ENCODE data around the gene CSPG4.

DNA sequence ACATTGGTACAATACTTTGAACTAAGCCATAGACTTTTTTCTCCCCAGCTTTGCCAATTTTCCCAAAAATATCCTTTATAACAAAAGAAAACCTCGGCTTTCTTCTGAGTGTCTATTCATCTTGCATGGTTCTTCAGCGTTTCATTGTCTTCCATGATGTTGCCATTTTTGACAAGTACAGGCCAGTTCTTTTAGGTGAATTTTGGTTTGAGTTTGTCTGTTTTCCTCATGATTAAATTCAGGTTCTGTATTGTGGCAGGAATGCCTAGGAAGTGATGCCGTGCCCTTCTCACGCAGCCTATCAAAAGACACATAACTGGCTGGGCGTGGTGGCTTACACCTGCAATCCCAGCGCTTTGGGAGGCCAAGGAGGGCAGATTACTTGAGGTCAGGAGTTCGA lies 7.6 kb upstream of the CSPG4 start:
- TF ChIP-seq PPARA (CRISPR knock-in tag; IDR thresholded peaks at IDR 0.05; ENCODE audit: borderline replicate concordance) = no peak
- TF ChIP-seq, protein P1, sequence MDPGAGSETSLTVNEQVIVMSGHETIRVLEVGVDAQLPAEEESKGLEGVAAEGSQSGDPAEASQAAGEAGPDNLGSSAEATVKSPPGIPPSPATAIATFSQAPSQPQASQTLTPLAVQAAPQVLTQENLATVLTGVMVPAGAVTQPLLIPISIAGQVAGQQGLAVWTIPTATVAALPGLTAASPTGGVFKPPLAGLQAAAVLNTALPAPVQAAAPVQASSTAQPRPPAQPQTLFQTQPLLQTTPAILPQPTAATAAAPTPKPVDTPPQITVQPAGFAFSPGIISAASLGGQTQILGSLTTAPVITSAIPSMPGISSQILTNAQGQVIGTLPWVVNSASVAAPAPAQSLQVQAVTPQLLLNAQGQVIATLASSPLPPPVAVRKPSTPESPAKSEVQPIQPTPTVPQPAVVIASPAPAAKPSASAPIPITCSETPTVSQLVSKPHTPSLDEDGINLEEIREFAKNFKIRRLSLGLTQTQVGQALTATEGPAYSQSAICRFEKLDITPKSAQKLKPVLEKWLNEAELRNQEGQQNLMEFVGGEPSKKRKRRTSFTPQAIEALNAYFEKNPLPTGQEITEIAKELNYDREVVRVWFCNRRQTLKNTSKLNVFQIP (CRISPR knock-in tag; IDR thresholded peaks at IDR 0.05; ENCODE audit: borderline replicate concordance, low read depth) = no peak
- no peak for TF ChIP-seq SNAI2 (CRISPR knock-in tag; IDR thresholded peaks at IDR 0.05)
- no peak for TF ChIP-seq ESRRG (CRISPR knock-in tag; IDR thresholded peaks at IDR 0.05)
- no peak for TF ChIP-seq ISL1 (CRISPR knock-in tag; IDR thresholded peaks at IDR 0.05)
- TF ChIP-seq ZC3H10 (CRISPR knock-in tag; IDR thresholded peaks at IDR 0.05) = no peak
- TF ChIP-seq, protein P2, sequence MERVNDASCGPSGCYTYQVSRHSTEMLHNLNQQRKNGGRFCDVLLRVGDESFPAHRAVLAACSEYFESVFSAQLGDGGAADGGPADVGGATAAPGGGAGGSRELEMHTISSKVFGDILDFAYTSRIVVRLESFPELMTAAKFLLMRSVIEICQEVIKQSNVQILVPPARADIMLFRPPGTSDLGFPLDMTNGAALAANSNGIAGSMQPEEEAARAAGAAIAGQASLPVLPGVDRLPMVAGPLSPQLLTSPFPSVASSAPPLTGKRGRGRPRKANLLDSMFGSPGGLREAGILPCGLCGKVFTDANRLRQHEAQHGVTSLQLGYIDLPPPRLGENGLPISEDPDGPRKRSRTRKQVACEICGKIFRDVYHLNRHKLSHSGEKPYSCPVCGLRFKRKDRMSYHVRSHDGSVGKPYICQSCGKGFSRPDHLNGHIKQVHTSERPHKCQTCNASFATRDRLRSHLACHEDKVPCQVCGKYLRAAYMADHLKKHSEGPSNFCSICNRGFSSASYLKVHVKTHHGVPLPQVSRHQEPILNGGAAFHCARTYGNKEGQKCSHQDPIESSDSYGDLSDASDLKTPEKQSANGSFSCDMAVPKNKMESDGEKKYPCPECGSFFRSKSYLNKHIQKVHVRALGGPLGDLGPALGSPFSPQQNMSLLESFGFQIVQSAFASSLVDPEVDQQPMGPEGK (CRISPR knock-in tag; IDR thresholded peaks at IDR 0.05; ENCODE audit: borderline replicate concordance) = no peak
- no peak for TF ChIP-seq ARNTL (CRISPR knock-in tag; IDR thresholded peaks at IDR 0.05; ENCODE audit: borderline replicate concordance, low read depth)
- no peak for TF ChIP-seq RARB (CRISPR knock-in tag; IDR thresholded peaks at IDR 0.05)
- TF ChIP-seq, protein P3, sequence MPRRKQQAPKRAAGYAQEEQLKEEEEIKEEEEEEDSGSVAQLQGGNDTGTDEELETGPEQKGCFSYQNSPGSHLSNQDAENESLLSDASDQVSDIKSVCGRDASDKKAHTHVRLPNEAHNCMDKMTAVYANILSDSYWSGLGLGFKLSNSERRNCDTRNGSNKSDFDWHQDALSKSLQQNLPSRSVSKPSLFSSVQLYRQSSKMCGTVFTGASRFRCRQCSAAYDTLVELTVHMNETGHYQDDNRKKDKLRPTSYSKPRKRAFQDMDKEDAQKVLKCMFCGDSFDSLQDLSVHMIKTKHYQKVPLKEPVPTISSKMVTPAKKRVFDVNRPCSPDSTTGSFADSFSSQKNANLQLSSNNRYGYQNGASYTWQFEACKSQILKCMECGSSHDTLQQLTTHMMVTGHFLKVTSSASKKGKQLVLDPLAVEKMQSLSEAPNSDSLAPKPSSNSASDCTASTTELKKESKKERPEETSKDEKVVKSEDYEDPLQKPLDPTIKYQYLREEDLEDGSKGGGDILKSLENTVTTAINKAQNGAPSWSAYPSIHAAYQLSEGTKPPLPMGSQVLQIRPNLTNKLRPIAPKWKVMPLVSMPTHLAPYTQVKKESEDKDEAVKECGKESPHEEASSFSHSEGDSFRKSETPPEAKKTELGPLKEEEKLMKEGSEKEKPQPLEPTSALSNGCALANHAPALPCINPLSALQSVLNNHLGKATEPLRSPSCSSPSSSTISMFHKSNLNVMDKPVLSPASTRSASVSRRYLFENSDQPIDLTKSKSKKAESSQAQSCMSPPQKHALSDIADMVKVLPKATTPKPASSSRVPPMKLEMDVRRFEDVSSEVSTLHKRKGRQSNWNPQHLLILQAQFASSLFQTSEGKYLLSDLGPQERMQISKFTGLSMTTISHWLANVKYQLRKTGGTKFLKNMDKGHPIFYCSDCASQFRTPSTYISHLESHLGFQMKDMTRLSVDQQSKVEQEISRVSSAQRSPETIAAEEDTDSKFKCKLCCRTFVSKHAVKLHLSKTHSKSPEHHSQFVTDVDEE (CRISPR knock-in tag; IDR thresholded peaks at IDR 0.05) = no peak
- no peak for TF ChIP-seq ZFP3 (CRISPR knock-in tag; IDR thresholded peaks at IDR 0.05)
